Neural cell (in vitro differentiated cells): ENCODE data around the gene USP32.

Experiments used
- POLR2AphosphoS5 ChIP-seq: IDR thresholded peaks from 2 replicates; pipeline ENCODE4 v1.6.1; 2012
- TF ChIP-seq, protein P1 (sequence below): fragments of 450-650 bp; IDR thresholded peaks from 2 replicates; pipeline ENCODE4 v1.5.1; 2014; ENCODE audit warnings: antibody characterized with exemption, mild to moderate bottlenecking, moderate library complexity; ENCODE audit not compliant: poor library complexity, severe bottlenecking

DNA sequence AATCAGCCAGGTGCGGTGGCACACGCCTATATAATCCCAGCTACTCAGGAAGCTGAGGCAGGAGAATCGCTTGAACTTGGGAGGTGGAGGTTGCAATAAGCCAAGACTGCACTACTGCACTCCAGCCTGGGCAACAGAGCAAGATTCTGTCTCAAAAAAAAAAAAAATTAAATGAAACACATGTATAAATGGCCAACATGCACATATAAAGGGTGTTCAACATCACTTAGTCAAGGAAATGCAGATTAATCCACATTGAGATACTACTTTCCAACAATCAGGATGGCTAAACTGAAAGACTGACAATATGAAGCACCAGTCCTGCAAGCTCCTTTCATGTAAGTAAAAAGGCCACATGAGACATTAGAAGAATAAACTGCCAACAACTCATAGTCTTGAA lies 20.5 kb downstream of the USP32 start:
- no peak for TF ChIP-seq POLR2AphosphoS5
- TF ChIP-seq, protein P1, sequence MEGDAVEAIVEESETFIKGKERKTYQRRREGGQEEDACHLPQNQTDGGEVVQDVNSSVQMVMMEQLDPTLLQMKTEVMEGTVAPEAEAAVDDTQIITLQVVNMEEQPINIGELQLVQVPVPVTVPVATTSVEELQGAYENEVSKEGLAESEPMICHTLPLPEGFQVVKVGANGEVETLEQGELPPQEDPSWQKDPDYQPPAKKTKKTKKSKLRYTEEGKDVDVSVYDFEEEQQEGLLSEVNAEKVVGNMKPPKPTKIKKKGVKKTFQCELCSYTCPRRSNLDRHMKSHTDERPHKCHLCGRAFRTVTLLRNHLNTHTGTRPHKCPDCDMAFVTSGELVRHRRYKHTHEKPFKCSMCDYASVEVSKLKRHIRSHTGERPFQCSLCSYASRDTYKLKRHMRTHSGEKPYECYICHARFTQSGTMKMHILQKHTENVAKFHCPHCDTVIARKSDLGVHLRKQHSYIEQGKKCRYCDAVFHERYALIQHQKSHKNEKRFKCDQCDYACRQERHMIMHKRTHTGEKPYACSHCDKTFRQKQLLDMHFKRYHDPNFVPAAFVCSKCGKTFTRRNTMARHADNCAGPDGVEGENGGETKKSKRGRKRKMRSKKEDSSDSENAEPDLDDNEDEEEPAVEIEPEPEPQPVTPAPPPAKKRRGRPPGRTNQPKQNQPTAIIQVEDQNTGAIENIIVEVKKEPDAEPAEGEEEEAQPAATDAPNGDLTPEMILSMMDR = no peak
